GM12891 (cell line): ENCODE data around the gene ERO1B.

ENCODE experiments used
- PAX5 ChIP-seq: IDR thresholded peaks from 2 replicates; pipeline ENCODE4 v1.6.1; 2011; ENCODE audit warnings: low read length, moderate library complexity, mild to moderate bottlenecking; ENCODE audit not compliant: insufficient read depth, severe bottlenecking
- POLR2A ChIP-seq: IDR thresholded peaks from 2 replicates; pipeline ENCODE4 v1.6.1; 2011; ENCODE audit warnings: low read depth, low read length, control low read depth
- POLR2AphosphoS5 ChIP-seq: IDR thresholded peaks from 2 replicates; pipeline ENCODE4 v1.6.1; 2011; ENCODE audit warnings: low read depth, low read length, control low read depth
- POU2F2 ChIP-seq: IDR thresholded peaks from 2 replicates; pipeline ENCODE4 v1.6.1; 2011; ENCODE audit warnings: low read depth, mild to moderate bottlenecking, control low read depth, low read length, moderate library complexity
- SPI1 ChIP-seq: IDR thresholded peaks from 2 replicates; pipeline ENCODE4 v1.6.1; 2011; ENCODE audit warnings: low read depth, low read length, control low read depth
- TAF1 ChIP-seq: IDR thresholded peaks from 2 replicates; pipeline ENCODE4 v1.6.1; 2011; ENCODE audit warnings: low read depth, low read length, control low read depth

- TF ChIP-seq POLR2A (no peak), TAF1 (no peak), SPI1 (no peak), POLR2AphosphoS5 (no peak), PAX5 (no peak), POU2F2 (no peak)
Measured at GRCh38 chr1:236307435-236307834, 25.7 kb upstream of the ERO1B start.
